H1 (cell line): ENCODE measurements around the gene ARHGEF26. TPM values are rescaled to one million over a fixed set of nuclear protein-coding genes. Genes with fewer than 3 reads are reported as not detected.

Source experiments
- CTCF ChIA-PET: fragments of 300-600 bp; sonication (Branson Sonifier 250); formaldehyde crosslinking; loops from one replicate; lab custom pipeline; 2021; ENCODE audit not compliant: partially characterized antibody; lab: Charles Lee
- POLR2A ChIA-PET: fragments of 300-600 bp; sonication (Branson Sonifier 250); formaldehyde crosslinking; loops from one replicate; lab custom pipeline; 2021; ENCODE audit warnings: inconsistent platforms; ENCODE audit not compliant: partially characterized antibody; lab: Charles Lee
- DNase-seq, 2 experiments: peaks; one replicate each; pipeline versions ENCODE4 v3.0.0 to v3.0.0-alpha.2; 2010 to 2022; ENCODE audit warnings: low spot score in 2 of 2, low read depth in 1 of 2, mixed read lengths in 1 of 2
- FAIRE-seq: peaks from 2 replicates; lab custom pipeline; 2011; peaks lifted over from hg19 to GRCh38; lab: Jason Lieb, UNC
- H2AFZ ChIP-seq: 2 replicates; pipeline ENCODE4 v1.8.1; 2012; ENCODE audit warnings: low read length, inconsistent platforms
- H2AK5ac ChIP-seq: 2 replicates; pipeline ENCODE4 v1.6.1; 2013; ENCODE audit warnings: low read depth, low read length
- H2BK120ac ChIP-seq: replicated peaks from 2 replicates; pipeline ENCODE3; 2013; ENCODE audit warnings: low read depth, low read length, inconsistent platforms
- H2BK12ac ChIP-seq: 2 replicates; pipeline ENCODE4 v1.6.1; 2013; ENCODE audit warnings: low read depth, low read length
- H2BK15ac ChIP-seq: 2 replicates; pipeline ENCODE4 v1.6.1; 2013; ENCODE audit warnings: low read length
- H2BK20ac ChIP-seq: 2 replicates; pipeline ENCODE4 v1.6.1; 2013; ENCODE audit warnings: low read length
- H2BK5ac ChIP-seq: 2 replicates; pipeline ENCODE4 v1.6.1; 2013; ENCODE audit warnings: low read depth, low read length
- H3K14ac ChIP-seq: 2 replicates; pipeline ENCODE4 v1.6.1; 2013; ENCODE audit warnings: inconsistent platforms; ENCODE audit not compliant: insufficient read length
- H3K18ac ChIP-seq: 2 replicates; pipeline ENCODE4 v1.6.1; 2013; ENCODE audit warnings: low read length; ENCODE audit errors: extremely low read depth
- H3K23ac ChIP-seq: 2 replicates; pipeline ENCODE4 v1.6.1; 2013; ENCODE audit warnings: inconsistent platforms; ENCODE audit not compliant: insufficient read length
- H3K23me2 ChIP-seq: 2 replicates; pipeline ENCODE4 v1.6.1; 2013; ENCODE audit warnings: low read depth, low read length
- H3K27ac ChIP-seq: 2 replicates; pipeline ENCODE4 v1.6.1; 2011; ENCODE audit warnings: low read depth, low read length, inconsistent platforms
- H3K27me3 ChIP-seq, 4 experiments: replicated peaks in 1 of 4; 1 replicate in 1 of 4; 2 replicates in 3 of 4; pipeline versions ENCODE4 v1.6.1 to v1.8.1; 2011 to 2013; ENCODE audit warnings: low read length in 3 of 4, mild to moderate bottlenecking in 3 of 4, inconsistent platforms in 2 of 4, mixed read lengths in 2 of 4, moderate library complexity in 1 of 4; ENCODE audit not compliant: control insufficient read depth in 3 of 4, insufficient read depth in 3 of 4; ENCODE audit errors: extremely low read depth in 1 of 4
- H3K36me3 ChIP-seq, 4 experiments: 2 replicates each; pipeline versions ENCODE4 v1.6.1 to v1.8.1; 2011 to 2013; ENCODE audit warnings: mild to moderate bottlenecking in 4 of 4, low read length in 3 of 4, moderate library complexity in 2 of 4, control low read depth in 1 of 4, inconsistent platforms in 1 of 4; ENCODE audit not compliant: insufficient read depth in 4 of 4, control insufficient read depth in 2 of 4
- H3K4ac ChIP-seq: replicated peaks from 2 replicates; pipeline ENCODE3; 2013; ENCODE audit warnings: low read length, low read depth, mixed read lengths, inconsistent platforms; ENCODE audit not compliant: insufficient read length
- H3K4me1 ChIP-seq, 4 experiments: replicated peaks in 1 of 4; 1 replicate in 1 of 4; 2 replicates in 3 of 4; pipeline versions ENCODE4 v1.6.1 to v1.8.1; 2011 to 2013; ENCODE audit warnings: low read length in 3 of 4, inconsistent platforms in 2 of 4, mixed read lengths in 1 of 4; ENCODE audit not compliant: insufficient read depth in 4 of 4, control insufficient read depth in 3 of 4
- H3K4me2 ChIP-seq, 2 experiments: 2 replicates each; pipeline versions ENCODE4 v1.6.1 to v1.8.1; 2011 to 2013; ENCODE audit warnings: low read depth in 2 of 2, low read length in 2 of 2, control low read depth in 1 of 2, inconsistent platforms in 1 of 2, mild to moderate bottlenecking in 1 of 2; ENCODE audit not compliant: insufficient read depth in 1 of 2
- H3K4me3 ChIP-seq, 4 experiments: fragments of 200-600, 300-600 bp in 1 of 4; sonication (generic), shearing (Covaris generic), sonication (Bioruptor Twin) in 1 of 4; 2 replicates each; pipeline versions ENCODE4 v1.5.1 to v1.8.1; 2011 to 2016; ENCODE audit warnings: low read length in 4 of 4, low read depth in 3 of 4, control low read depth in 2 of 4, inconsistent platforms in 2 of 4, mild to moderate bottlenecking in 2 of 4, mixed read lengths in 1 of 4, moderate library complexity in 1 of 4; ENCODE audit not compliant: insufficient read depth in 2 of 4; ENCODE audit errors: extremely low read depth in 1 of 4
- H3K56ac ChIP-seq: replicated peaks from 2 replicates; pipeline ENCODE3; 2013; ENCODE audit warnings: low read depth, mild to moderate bottlenecking, mixed read lengths, low read length, inconsistent platforms; ENCODE audit not compliant: insufficient read length
- H3K79me1 ChIP-seq: 2 replicates; pipeline ENCODE4 v1.6.1; 2013; ENCODE audit warnings: low read depth, low read length, control low read depth
- H3K79me2 ChIP-seq, 2 experiments: 2 replicates each; pipeline versions ENCODE4 v1.6.1 to v1.8.1; 2012 to 2013; ENCODE audit warnings: low read length in 2 of 2, mild to moderate bottlenecking in 2 of 2, inconsistent platforms in 1 of 2; ENCODE audit not compliant: insufficient read depth in 2 of 2, control insufficient read depth in 1 of 2
- H3K9ac ChIP-seq, 4 experiments: replicated peaks in 1 of 4; 1 replicate in 1 of 4; 2 replicates in 3 of 4; pipeline versions ENCODE4 v1.6.1 to v1.8.1; 2011 to 2013; ENCODE audit warnings: low read depth in 3 of 4, low read length in 3 of 4, control low read depth in 2 of 4, mild to moderate bottlenecking in 2 of 4, moderate library complexity in 2 of 4, inconsistent platforms in 1 of 4; ENCODE audit errors: extremely low read depth in 1 of 4
- H3K9me3 ChIP-seq, 2 experiments: 2 replicates each; pipeline versions ENCODE4 v1.6.1 to v1.8.1; 2012 to 2013; ENCODE audit warnings: mild to moderate bottlenecking in 2 of 2, moderate library complexity in 2 of 2, control low read depth in 1 of 2, inconsistent platforms in 1 of 2, low read depth in 1 of 2, low read length in 1 of 2, mixed read lengths in 1 of 2; ENCODE audit not compliant: insufficient read depth in 2 of 2
- H4K20me1 ChIP-seq, 2 experiments: replicated peaks in 1 of 2; 2 replicates each; pipeline versions ENCODE3 to v1.8.1; 2011 to 2013; ENCODE audit warnings: inconsistent platforms in 2 of 2, low read length in 2 of 2, mild to moderate bottlenecking in 1 of 2; ENCODE audit not compliant: insufficient read depth in 2 of 2, control insufficient read depth in 1 of 2
- H4K5ac ChIP-seq: 2 replicates; pipeline ENCODE4 v1.6.1; 2013; ENCODE audit warnings: low read length, low read depth, mixed read lengths, inconsistent platforms; ENCODE audit not compliant: insufficient read length
- H4K8ac ChIP-seq: 2 replicates; pipeline ENCODE4 v1.8.0; 2013; ENCODE audit warnings: mild to moderate bottlenecking, moderate library complexity, low read length, inconsistent platforms; ENCODE audit not compliant: insufficient read depth; ENCODE audit errors: extremely low read depth
- H4K91ac ChIP-seq: replicated peaks from 2 replicates; pipeline ENCODE3; 2013; ENCODE audit warnings: low read length, mixed read lengths, inconsistent platforms; ENCODE audit not compliant: insufficient read length
- CHD1 ChIP-seq: IDR thresholded peaks from 2 replicates; pipeline ENCODE4 v1.6.1; 2012; ENCODE audit warnings: low read depth, low read length, improper control_type of control experiment
- CREB1 ChIP-seq: IDR thresholded peaks from 2 replicates; pipeline ENCODE4 v1.6.1; 2012; ENCODE audit warnings: inconsistent platforms
- EZH2 ChIP-seq: fragments of 200-600 bp; sonication (generic); IDR thresholded peaks from 2 replicates; pipeline ENCODE4 v1.7.1; 2012; ENCODE audit warnings: low read depth, mild to moderate bottlenecking, moderate library complexity, low read length, inconsistent platforms; ENCODE audit not compliant: severe bottlenecking
- JUND ChIP-seq: IDR thresholded peaks from 2 replicates; pipeline ENCODE4 v1.6.1; 2011; ENCODE audit warnings: mild to moderate bottlenecking, improper control_type of control experiment, low read length
- RXRA ChIP-seq: IDR thresholded peaks from 2 replicates; pipeline ENCODE4 v1.6.1; 2011; ENCODE audit warnings: low read depth, mild to moderate bottlenecking, low read length, moderate library complexity; ENCODE audit not compliant: insufficient read depth
- SAP30 ChIP-seq: fragments of 300-600 bp; sonication (generic); IDR thresholded peaks from 2 replicates; pipeline ENCODE4 v1.7.1; 2012; ENCODE audit warnings: low read length, moderate library complexity, mild to moderate bottlenecking, inconsistent platforms; ENCODE audit not compliant: insufficient read depth, insufficient replicate concordance
- SP2 ChIP-seq: IDR thresholded peaks from 2 replicates; pipeline ENCODE4 v1.6.1; 2012; ENCODE audit warnings: mild to moderate bottlenecking, low read length, inconsistent platforms
- TCF12 ChIP-seq: IDR thresholded peaks from 2 replicates; pipeline ENCODE4 v1.6.1; 2011; ENCODE audit warnings: low read depth, mild to moderate bottlenecking, low read length
- ZNF274 ChIP-seq: IDR thresholded peaks from 2 replicates; pipeline ENCODE4 v1.7.0; 2012; ENCODE audit warnings: low read length, borderline replicate concordance; ENCODE audit errors: extremely low read depth
- WGBS, 2 experiments: shearing (Covaris generic) in 1 of 2; methylation state at CpG; one replicate each; pipeline versions ENCODE4 v1.1.6 to v1.1.7; 2013 to 2015; ENCODE audit warnings: low lambda C conversion rate in 2 of 2, mixed read lengths in 2 of 2, inconsistent platforms in 1 of 2, low coverage in 1 of 2, missing lambda C conversion rate in 1 of 2; ENCODE audit not compliant: insufficient replicate concordance in 2 of 2, insufficient coverage in 1 of 2, insufficient read length in 1 of 2; ENCODE audit errors: extremely low coverage in 1 of 2, missing lambda C conversion rate in 1 of 2; 5-methylcytosine and 5-hydroxymethylcytosine counted together
- polyA plus RNA-seq, 7 experiments: library from polyadenylated mRNA; depleted of rRNA in 3 of 7; stranded (reverse) in 5 of 7; unstranded in 2 of 7; fragments of >200 nt in 5 of 7; fragments of 200-250 nt in 2 of 7; gene quantifications; 1 replicate in 5 of 7; 2 replicates in 1 of 7; 4 replicates in 1 of 7; pipeline versions ENCODE4 v1.2.1 to v1.2.3, GENCODE V29; 2011 to 2013; ENCODE audit warnings: missing spikeins in 2 of 7, mixed read lengths in 2 of 7
- total RNA-seq: library from RNA; stranded (reverse); fragmentation: NEBNext Ultra II Directional; extraction: Animal tissue kit (Norgen Biotek cat#: 25700); gene quantifications from 2 replicates; pipeline ENCODE4 v1.2.1, GENCODE V29; 2021
- TF ChIP-seq, protein P1 (sequence below): IDR thresholded peaks from 2 replicates; pipeline ENCODE4 v1.6.1; 2012; ENCODE audit warnings: low read length, inconsistent platforms
- TF ChIP-seq, protein P2 (sequence below): IDR thresholded peaks from 2 replicates; pipeline ENCODE4 v1.6.1; 2012; ENCODE audit warnings: inconsistent platforms

Gene ARHGEF26
- total and polyA plus RNA-seq, 2 of the 8 experiments (the other 6 are each of a cell fraction or from before 2014, with no cell fraction given) = 3.1 to 15.6 TPM

DNA sequence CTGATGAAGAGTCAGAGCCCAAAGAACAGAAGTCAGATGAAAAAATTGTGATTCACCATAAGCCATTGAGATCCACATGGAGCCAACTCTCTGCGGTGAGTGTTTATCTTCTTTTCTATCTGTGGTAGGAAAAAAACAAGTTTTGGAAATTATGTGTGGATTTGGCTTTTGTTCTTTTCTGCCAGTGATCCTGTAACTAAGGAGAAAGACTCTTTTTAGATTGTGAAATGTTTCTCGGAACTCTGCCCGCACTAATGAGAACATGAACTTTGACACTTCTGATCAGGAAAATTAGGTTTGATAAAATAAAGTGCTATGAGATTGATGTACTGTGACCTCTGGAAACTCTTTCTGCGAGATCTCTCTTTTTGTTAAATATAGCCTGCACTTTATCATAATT, 8.4 kb downstream of the ARHGEF26 start:
- no peak overlapping the region for H3K9ac ChIP-seq
- no peaks in the 10 kb centered on the region for H3K23me2 ChIP-seq
- no peaks in the 10 kb centered on the region; the same call in 1 of the 2 replicates for H3K79me1 ChIP-seq
- no peak overlapping the region for H2AK5ac ChIP-seq
- no peak overlapping the region for H4K8ac ChIP-seq
- CTCF ChIA-PET = interaction anchor here (1.0 kb wide), 1 partner anchor 107 kb away, joined by 3 read pairs; no protein-coding TSS in a partner anchor
- FAIRE-seq (no peak), DNase-seq (no peak)
- peaks cover 0 to 8% (median 3%) of the 10 kb centered on the region in 4 experiments; a peak in 3 of 7 replicates for H3K4me1 ChIP-seq
- H2BK12ac ChIP-seq = no peak overlapping the region
- H2AFZ ChIP-seq = no peak overlapping the region
- 97% methylated on average over 4 of the region's 4 CpGs; no CpG with 5 or more reads in 1 of the 2 experiments for WGBS, 2 experiments
- no peak overlapping the region for H3K23ac ChIP-seq
- no peak overlapping the region for H3K4me2 ChIP-seq
- no peak overlapping the region for H3K18ac ChIP-seq
- POLR2A ChIA-PET = interaction anchor here (1.3 kb wide), 1 partner anchor 123 kb away, joined by 3 read pairs; no protein-coding TSS in a partner anchor
- H3K27me3 ChIP-seq = no peaks in the 10 kb centered on the region
- H4K5ac ChIP-seq = no peak overlapping the region
- H3K56ac ChIP-seq = no peak overlapping the region
- no peak overlapping the region for H2BK15ac ChIP-seq
- no peak overlapping the region for H2BK20ac ChIP-seq
- no peak overlapping the region for H2BK120ac ChIP-seq
- peaks cover 0 to 7% (median 2%) of the 10 kb centered on the region in 4 experiments; a peak in 2 of 8 replicates for H3K36me3 ChIP-seq
- H4K20me1 ChIP-seq = peaks cover 0 to 1% of the 10 kb centered on the region in 2 experiments
- H3K14ac ChIP-seq = no peak overlapping the region
- H2BK5ac ChIP-seq = no peak overlapping the region
- H3K27ac ChIP-seq = no peak overlapping the region
- no peaks in the 10 kb centered on the region for H3K9me3 ChIP-seq
- no peak overlapping the region for H3K4me3 ChIP-seq
- no peak overlapping the region for H3K4ac ChIP-seq
- peaks cover 0 to 19% of the 10 kb centered on the region in 2 experiments; a peak in 2 of 4 replicates for H3K79me2 ChIP-seq
- no peak overlapping the region for H4K91ac ChIP-seq
- no peak for TF ChIP-seq RXRA
- TF ChIP-seq, protein P1, sequence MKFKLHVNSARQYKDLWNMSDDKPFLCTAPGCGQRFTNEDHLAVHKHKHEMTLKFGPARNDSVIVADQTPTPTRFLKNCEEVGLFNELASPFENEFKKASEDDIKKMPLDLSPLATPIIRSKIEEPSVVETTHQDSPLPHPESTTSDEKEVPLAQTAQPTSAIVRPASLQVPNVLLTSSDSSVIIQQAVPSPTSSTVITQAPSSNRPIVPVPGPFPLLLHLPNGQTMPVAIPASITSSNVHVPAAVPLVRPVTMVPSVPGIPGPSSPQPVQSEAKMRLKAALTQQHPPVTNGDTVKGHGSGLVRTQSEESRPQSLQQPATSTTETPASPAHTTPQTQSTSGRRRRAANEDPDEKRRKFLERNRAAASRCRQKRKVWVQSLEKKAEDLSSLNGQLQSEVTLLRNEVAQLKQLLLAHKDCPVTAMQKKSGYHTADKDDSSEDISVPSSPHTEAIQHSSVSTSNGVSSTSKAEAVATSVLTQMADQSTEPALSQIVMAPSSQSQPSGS = no peak
- TF ChIP-seq, protein P2, sequence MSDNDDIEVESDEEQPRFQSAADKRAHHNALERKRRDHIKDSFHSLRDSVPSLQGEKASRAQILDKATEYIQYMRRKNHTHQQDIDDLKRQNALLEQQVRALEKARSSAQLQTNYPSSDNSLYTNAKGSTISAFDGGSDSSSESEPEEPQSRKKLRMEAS = no peak
- no peak for TF ChIP-seq EZH2
- TF ChIP-seq TCF12 = no peak
- TF ChIP-seq CREB1 = no peak
- TF ChIP-seq CHD1 = no peak
- TF ChIP-seq SAP30 = no peak
- no peak for TF ChIP-seq JUND
- no peak for TF ChIP-seq SP2
- no peak for TF ChIP-seq ZNF274
